Measurements from ENCODE around the gene RPS2. TPM values are rescaled to one million over a fixed set of nuclear protein-coding genes. Genes with fewer than 3 reads are reported as not detected.
"Not testable (repeated sequence)": the region's sequence is repeated elsewhere in the genome, so short reads cannot be mapped to it uniquely, and the experiment has no call there.

The RPS2 gene
- total RNA-seq, 1 donor from 2014 or later: 3,223 TPM

DNA sequence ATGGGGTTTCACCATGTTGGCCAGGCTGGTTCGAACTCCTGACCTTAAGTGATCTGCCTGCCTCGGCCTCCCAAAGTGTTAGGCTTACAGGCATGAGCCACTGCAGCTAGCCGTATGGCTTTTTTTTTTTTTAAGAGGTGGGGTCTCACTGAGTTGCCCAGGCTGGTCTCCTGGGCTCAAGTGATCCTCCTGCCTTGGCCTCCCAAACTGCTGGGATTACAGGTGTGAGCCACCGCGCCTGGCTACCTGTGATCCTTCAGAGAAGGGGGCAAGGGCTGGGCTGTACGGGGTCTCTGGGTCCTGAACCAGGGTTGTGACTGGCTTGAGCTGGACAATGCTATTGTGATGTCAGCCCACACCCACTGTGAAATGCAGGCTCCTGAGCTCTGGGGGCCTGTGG, 1.8 kb upstream of the RPS2 start, which contains the start of gene RNF151:
TSS of gene RNF151 (plus strand) at position 397 of the 400 bp plus-strand sequence. CDS start 26 bp downstream, outside the sequence.
- TF ChIP-seq, protein P1, sequence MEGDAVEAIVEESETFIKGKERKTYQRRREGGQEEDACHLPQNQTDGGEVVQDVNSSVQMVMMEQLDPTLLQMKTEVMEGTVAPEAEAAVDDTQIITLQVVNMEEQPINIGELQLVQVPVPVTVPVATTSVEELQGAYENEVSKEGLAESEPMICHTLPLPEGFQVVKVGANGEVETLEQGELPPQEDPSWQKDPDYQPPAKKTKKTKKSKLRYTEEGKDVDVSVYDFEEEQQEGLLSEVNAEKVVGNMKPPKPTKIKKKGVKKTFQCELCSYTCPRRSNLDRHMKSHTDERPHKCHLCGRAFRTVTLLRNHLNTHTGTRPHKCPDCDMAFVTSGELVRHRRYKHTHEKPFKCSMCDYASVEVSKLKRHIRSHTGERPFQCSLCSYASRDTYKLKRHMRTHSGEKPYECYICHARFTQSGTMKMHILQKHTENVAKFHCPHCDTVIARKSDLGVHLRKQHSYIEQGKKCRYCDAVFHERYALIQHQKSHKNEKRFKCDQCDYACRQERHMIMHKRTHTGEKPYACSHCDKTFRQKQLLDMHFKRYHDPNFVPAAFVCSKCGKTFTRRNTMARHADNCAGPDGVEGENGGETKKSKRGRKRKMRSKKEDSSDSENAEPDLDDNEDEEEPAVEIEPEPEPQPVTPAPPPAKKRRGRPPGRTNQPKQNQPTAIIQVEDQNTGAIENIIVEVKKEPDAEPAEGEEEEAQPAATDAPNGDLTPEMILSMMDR (IDR thresholded peaks at IDR 0.05; ENCODE audit: unreplicated experiment): no peak
- Mint-ChIP-seq H3K9me3 (ENCODE audit: unreplicated experiment) (no peaks in the 10 kb centered on the region), H3K36me3 (ENCODE audit: low read depth, unreplicated experiment) (peaks cover 10% of the 10 kb centered on the region), H3K27me3 (ENCODE audit: unreplicated experiment) (peaks cover 5% of the 10 kb centered on the region), H3K4me3 (ENCODE audit: unreplicated experiment) (peak within 1 kb of the TSS; percentile 95), H3K4me1 (ENCODE audit: unreplicated experiment) (peaks cover 20% of the 10 kb centered on the region), H3K27ac (ENCODE audit: unreplicated experiment) (peak within 1 kb of the TSS; percentile 94)
- no peak for DNase-seq (ENCODE audit: low spot score)

DNA sequence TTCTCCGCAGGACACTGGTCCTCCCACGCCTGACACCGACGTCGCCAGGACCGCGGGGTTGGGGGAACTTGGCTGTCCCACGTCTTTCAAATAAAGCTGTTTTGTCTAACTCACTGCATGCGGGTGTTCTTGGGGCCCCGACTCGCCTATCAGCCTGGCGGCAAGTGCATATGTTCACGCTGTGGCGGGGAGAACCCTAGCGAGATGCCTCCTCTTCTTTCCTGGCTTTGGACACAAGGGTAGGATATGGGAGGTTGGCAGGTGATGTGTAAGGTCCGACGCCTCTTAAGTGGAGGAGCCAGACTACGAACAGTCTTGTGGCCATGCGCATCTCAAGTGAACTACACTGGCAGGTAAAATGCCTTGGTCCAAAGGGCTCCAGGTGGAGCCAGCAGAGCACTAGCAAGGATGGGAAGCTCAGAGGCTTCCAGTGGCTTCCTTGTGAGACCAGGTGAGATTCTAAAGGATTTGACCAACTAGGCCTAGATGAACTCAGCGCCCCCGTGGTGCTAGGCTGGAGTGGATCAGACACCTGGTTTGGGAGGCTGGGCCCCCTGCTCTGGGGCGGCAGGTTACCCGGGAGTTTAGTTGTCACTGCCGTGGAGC, 873 bp upstream of the RPS2 start:
- Mint-ChIP-seq H3K27me3 (ENCODE audit: unreplicated experiment) (peaks cover 3% of the 10 kb centered on the region), H3K9me3 (ENCODE audit: unreplicated experiment) (no peaks in the 10 kb centered on the region), H3K4me1 (ENCODE audit: unreplicated experiment) (peaks cover 23% of the 10 kb centered on the region), H3K4me3 (ENCODE audit: unreplicated experiment) (peak overlapping the region; percentile 95), H3K27ac (ENCODE audit: unreplicated experiment) (peak overlapping the region; percentile 94), H3K36me3 (ENCODE audit: low read depth, unreplicated experiment) (peaks cover 15% of the 10 kb centered on the region)
- TF ChIP-seq, protein P1 (IDR thresholded peaks at IDR 0.05; ENCODE audit: unreplicated experiment): no peak
- no peak for DNase-seq (ENCODE audit: low spot score)

DNA sequence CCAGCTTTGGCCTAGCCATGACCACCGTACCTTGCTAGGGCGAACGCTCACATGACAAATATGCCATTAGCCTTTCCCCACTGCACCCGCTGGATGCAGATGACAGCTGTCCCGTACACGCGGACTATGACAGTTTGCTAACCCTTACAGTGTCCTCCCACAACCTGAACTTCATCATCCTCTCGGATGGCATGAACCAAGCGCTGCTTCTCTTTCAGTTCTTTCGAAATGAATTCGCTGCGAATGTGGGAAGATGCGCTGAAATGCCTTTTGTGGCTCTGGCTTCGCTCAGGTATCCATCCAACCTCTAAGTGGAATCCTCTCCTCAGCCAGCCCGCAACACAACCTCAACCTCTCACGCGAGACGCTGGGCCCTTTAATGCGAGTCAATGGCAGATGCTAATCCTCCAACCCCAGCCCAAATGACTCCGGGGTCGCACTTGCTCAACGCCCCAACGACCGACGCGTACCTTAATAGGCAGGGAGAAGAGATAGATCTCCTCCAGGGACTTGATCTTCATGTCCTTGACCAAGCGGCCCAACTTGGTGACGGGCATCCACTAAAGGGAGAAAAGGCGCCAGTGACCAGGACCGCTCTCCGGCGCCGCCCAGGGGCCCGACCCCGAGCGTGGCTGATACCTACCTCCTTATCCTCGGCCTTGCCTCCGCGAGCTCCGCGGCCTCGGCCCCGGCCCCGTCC, 670 bp downstream of the RPS2 start:
- DNase-seq (ENCODE audit: low spot score): peak; percentile 53
- TF ChIP-seq, protein P1 (IDR thresholded peaks at IDR 0.05; ENCODE audit: unreplicated experiment): no peak
- Mint-ChIP-seq H3K4me3 (ENCODE audit: unreplicated experiment) (peak overlapping the region; percentile 95), H3K9me3 (ENCODE audit: unreplicated experiment) (no peaks in the 10 kb centered on the region), H3K27me3 (ENCODE audit: unreplicated experiment) (peaks cover 6% of the 10 kb centered on the region), H3K4me1 (ENCODE audit: unreplicated experiment) (peaks cover 29% of the 10 kb centered on the region), H3K36me3 (ENCODE audit: low read depth, unreplicated experiment) (peaks cover 21% of the 10 kb centered on the region), H3K27ac (ENCODE audit: unreplicated experiment) (peak overlapping the region; percentile 70)

GRCh38 chr16:1962161-1963153, 2.2 kb downstream of the RPS2 start:
- peaks cover 21% of the 10 kb centered on the region for H3K36me3 Mint-ChIP-seq (ENCODE audit: low read depth, unreplicated experiment)
- peak overlapping the region; percentile 95 for H3K4me3 Mint-ChIP-seq (ENCODE audit: unreplicated experiment)
- DNase-seq (ENCODE audit: low spot score); H3K9me3 Mint-ChIP-seq (ENCODE audit: unreplicated experiment); H3K27me3 Mint-ChIP-seq (ENCODE audit: unreplicated experiment); H3K27ac Mint-ChIP-seq (ENCODE audit: unreplicated experiment): not testable (repeated sequence)
- H3K4me1 Mint-ChIP-seq (ENCODE audit: unreplicated experiment): peaks cover 29% of the 10 kb centered on the region

DNA sequence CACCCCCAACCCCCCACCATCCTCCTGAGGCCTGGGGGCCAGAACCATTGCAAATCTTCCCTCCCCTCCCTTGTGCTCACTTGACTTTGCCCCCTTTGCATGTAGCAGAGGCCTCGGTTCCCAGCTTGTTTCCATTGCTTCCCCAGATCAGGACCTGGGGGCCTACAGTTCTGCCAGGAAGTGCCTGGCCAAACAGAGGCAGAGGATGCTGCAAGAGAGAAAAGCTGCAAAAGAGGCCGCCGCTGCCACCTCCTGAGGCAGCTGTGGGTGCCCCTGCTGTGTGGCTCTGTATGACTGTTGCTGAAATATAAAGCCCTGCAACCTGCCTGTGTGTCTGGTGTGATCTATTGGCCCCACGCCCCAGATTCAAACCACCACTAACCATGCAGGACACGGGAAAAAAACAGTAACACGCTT, 3.0 kb downstream of the RPS2 start:
- peaks cover 21% of the 10 kb centered on the region for H3K36me3 Mint-ChIP-seq (ENCODE audit: low read depth, unreplicated experiment)
- no peaks in the 10 kb centered on the region for H3K9me3 Mint-ChIP-seq (ENCODE audit: unreplicated experiment)
- no peak for DNase-seq (ENCODE audit: low spot score)
- no peak overlapping the region for H3K4me3 Mint-ChIP-seq (ENCODE audit: unreplicated experiment)
- TF ChIP-seq, protein P1 (IDR thresholded peaks at IDR 0.05; ENCODE audit: unreplicated experiment): no peak
- peaks cover 29% of the 10 kb centered on the region for H3K4me1 Mint-ChIP-seq (ENCODE audit: unreplicated experiment)
- no peak overlapping the region for H3K27ac Mint-ChIP-seq (ENCODE audit: unreplicated experiment)
- peaks cover 8% of the 10 kb centered on the region for H3K27me3 Mint-ChIP-seq (ENCODE audit: unreplicated experiment)

All from endothelial cell (in vitro differentiated cells).